ENCODE results near the gene MON2. TPM values are rescaled to one million over a fixed set of nuclear protein-coding genes. Genes with fewer than 3 reads are reported as not detected.

MON2 gene
- total and polyA plus RNA-seq, 2 of the 8 experiments (the other 6 are each of a cell fraction or from before 2014, with no cell fraction given): 3.8 to 21.8 TPM

- Histone ChIP-seq H2BK120ac (replicated peaks; ENCODE audit: low read depth, low read length) (no peak overlapping the region), H2BK20ac (ENCODE audit: low read length) (no peak overlapping the region), H3K9ac (replicated peaks in 1 of 4; ENCODE audit: extremely low read depth in 1 of 4, low read depth in 3 of 4, low read length in 3 of 4) (peak overlapping the region in 3 of 4 experiments; percentile 14 to 46 (median 28); a peak in 2 of 7 replicates), H3K36me3 (ENCODE audit: control insufficient read depth in 2 of 4, insufficient read depth in 4 of 4, low read length in 3 of 4) (no peaks in the 10 kb centered on the region), H2BK5ac (ENCODE audit: low read depth, low read length) (no peak overlapping the region), H3K4me3 (ENCODE audit: extremely low read depth in 1 of 4, insufficient read depth in 2 of 4, low read depth in 3 of 4, low read length in 4 of 4) (peak overlapping the region; percentile 68 to 95 (median 88)), H3K23me2 (ENCODE audit: low read depth, low read length) (peaks cover 6% of the 10 kb centered on the region; the same call in 1 of the 2 replicates), H3K14ac (ENCODE audit: insufficient read length) (no peak overlapping the region), H3K18ac (ENCODE audit: extremely low read depth, low read length) (no peak overlapping the region), H3K27me3 (replicated peaks in 1 of 4; ENCODE audit: control insufficient read depth in 3 of 4, extremely low read depth in 1 of 4, insufficient read depth in 3 of 4, low read length in 3 of 4) (no peaks in the 10 kb centered on the region; a peak in 1 of 7 replicates), H3K56ac (replicated peaks; ENCODE audit: insufficient read length, low read depth, low read length) (no peak overlapping the region), H4K20me1 (replicated peaks in 1 of 2; ENCODE audit: control insufficient read depth in 1 of 2, insufficient read depth in 2 of 2, low read length in 2 of 2) (no peaks in the 10 kb centered on the region), H3K79me2 (ENCODE audit: control insufficient read depth in 1 of 2, insufficient read depth in 2 of 2, low read length in 2 of 2) (peaks cover 0 to 25% of the 10 kb centered on the region in 2 experiments; a peak in 2 of 4 replicates), H3K9me3 (ENCODE audit: insufficient read depth in 2 of 2, low read depth in 1 of 2, low read length in 1 of 2) (peaks cover 0 to 5% of the 10 kb centered on the region in 2 experiments; a peak in 2 of 4 replicates), H4K5ac (ENCODE audit: insufficient read length, low read depth, low read length) (no peak overlapping the region), H3K23ac (ENCODE audit: insufficient read length) (no peak overlapping the region), H4K91ac (replicated peaks; ENCODE audit: insufficient read length, low read length) (no peak overlapping the region), H4K8ac (ENCODE audit: extremely low read depth, insufficient read depth, low read length) (no peak overlapping the region), H3K79me1 (ENCODE audit: low read depth, low read length) (peaks cover 4% of the 10 kb centered on the region; the same call in 1 of the 2 replicates), H3K4ac (replicated peaks; ENCODE audit: insufficient read length, low read depth, low read length) (no peak overlapping the region), H3K4me1 (replicated peaks in 1 of 4; ENCODE audit: control insufficient read depth in 3 of 4, insufficient read depth in 4 of 4, low read length in 3 of 4) (no peaks in the 10 kb centered on the region; a peak in 1 of 7 replicates), H2BK12ac (ENCODE audit: low read depth, low read length) (no peak overlapping the region), H2BK15ac (ENCODE audit: low read length) (no peak overlapping the region), H3K27ac (ENCODE audit: low read depth, low read length) (no peak overlapping the region), H2AK5ac (ENCODE audit: low read depth, low read length) (no peak overlapping the region), H3K4me2 (ENCODE audit: insufficient read depth in 1 of 2, low read depth in 2 of 2, low read length in 2 of 2) (peak overlapping the region; percentile 82 to 86), H2AFZ (ENCODE audit: low read length) (peak overlapping the region; percentile 99)
- ChIA-PET POLR2A (ENCODE audit: partially characterized antibody) (no interaction called here), CTCF (ENCODE audit: partially characterized antibody) (interaction anchor here (0.8 to 2.5 kb wide), 9 partner anchors 28 to 347 kb away, joined by 3 to 9 read pairs (median 4); no protein-coding TSS in a partner anchor)
- FAIRE-seq: no peak
- 9% methylated on average over 16 of the region's 16 CpGs; no CpG with 5 or more reads in 1 of the 2 experiments for WGBS, 2 experiments (ENCODE audit: extremely low coverage in 1 of 2, insufficient coverage in 1 of 2, insufficient read length in 1 of 2, insufficient replicate concordance in 2 of 2, low coverage in 1 of 2, low lambda C conversion rate in 2 of 2, missing lambda C conversion rate in 1 of 2)
- DNase-seq (ENCODE audit: low read depth in 1 of 2, low spot score in 2 of 2): peak in 1 of 2 experiments; percentile 52
- TF ChIP-seq EZH2 (IDR thresholded peaks at IDR 0.05; ENCODE audit: low read depth, low read length, severe bottlenecking) (no peak), SP1 (IDR thresholded peaks at IDR 0.05; ENCODE audit: low read depth, low read length) (no peak), MAFK (IDR thresholded peaks at IDR 0.05; ENCODE audit: low read depth, low read length) (no peak), TEAD4 (IDR thresholded peaks at IDR 0.05; ENCODE audit: low read depth, low read length) (no peak), USF2 (IDR thresholded peaks at IDR 0.05; ENCODE audit: low read length) (no peak), GTF2F1 (IDR thresholded peaks at IDR 0.05; ENCODE audit: borderline replicate concordance, low read depth, low read length) (no peak), RBBP5 (IDR thresholded peaks at IDR 0.05; ENCODE audit: borderline replicate concordance, low read depth, low read length) (no peak), SRF (IDR thresholded peaks at IDR 0.05; ENCODE audit: low read depth, low read length) (no peak), RFX5 (IDR thresholded peaks at IDR 0.05; ENCODE audit: borderline replicate concordance, low read depth, low read length) (no peak), E2F6 (IDR thresholded peaks at IDR 0.05) (no peak), SP4 (IDR thresholded peaks at IDR 0.05; ENCODE audit: low read length) (no peak), JUND (IDR thresholded peaks at IDR 0.05; ENCODE audit: low read length) (no peak)
These were observed 520 bp upstream of the MON2 start for GRCh38 chr12:62466018-62466593.
